CD4-positive, alpha-beta T cell treated with Interleukin-4 for 1 hour (primary cell): ENCODE measurements around the gene ZCCHC3.

Source experiments
- DNase-seq, 2 donors: peaks; one replicate each; pipeline ENCODE4 v3.0.0-alpha.2; 2020 to 2022

The ZCCHC3 gene

GRCh38 chr20:347640-348484, 50.5 kb downstream of the ZCCHC3 start:
- DNase-seq: peak; percentile 70 to 71

- no peak for DNase-seq
Observed at GRCh38 chr20:348972-349841, 51.8 kb downstream of the ZCCHC3 start.
